ENCODE measurements around the gene KCNK10. TPM values are rescaled to one million over a fixed set of nuclear protein-coding genes. Genes with fewer than 3 reads are reported as not detected.

Gene KCNK10
- total RNA-seq, 4 donors from 2014 or later, result not detected

GRCh38 chr14:88146881-88147649, 176.0 kb downstream of the KCNK10 start:
- TF ChIP-seq, protein P1, sequence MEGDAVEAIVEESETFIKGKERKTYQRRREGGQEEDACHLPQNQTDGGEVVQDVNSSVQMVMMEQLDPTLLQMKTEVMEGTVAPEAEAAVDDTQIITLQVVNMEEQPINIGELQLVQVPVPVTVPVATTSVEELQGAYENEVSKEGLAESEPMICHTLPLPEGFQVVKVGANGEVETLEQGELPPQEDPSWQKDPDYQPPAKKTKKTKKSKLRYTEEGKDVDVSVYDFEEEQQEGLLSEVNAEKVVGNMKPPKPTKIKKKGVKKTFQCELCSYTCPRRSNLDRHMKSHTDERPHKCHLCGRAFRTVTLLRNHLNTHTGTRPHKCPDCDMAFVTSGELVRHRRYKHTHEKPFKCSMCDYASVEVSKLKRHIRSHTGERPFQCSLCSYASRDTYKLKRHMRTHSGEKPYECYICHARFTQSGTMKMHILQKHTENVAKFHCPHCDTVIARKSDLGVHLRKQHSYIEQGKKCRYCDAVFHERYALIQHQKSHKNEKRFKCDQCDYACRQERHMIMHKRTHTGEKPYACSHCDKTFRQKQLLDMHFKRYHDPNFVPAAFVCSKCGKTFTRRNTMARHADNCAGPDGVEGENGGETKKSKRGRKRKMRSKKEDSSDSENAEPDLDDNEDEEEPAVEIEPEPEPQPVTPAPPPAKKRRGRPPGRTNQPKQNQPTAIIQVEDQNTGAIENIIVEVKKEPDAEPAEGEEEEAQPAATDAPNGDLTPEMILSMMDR (IDR thresholded peaks at IDR 0.05; ENCODE audit: low read depth), result no peak

DNA sequence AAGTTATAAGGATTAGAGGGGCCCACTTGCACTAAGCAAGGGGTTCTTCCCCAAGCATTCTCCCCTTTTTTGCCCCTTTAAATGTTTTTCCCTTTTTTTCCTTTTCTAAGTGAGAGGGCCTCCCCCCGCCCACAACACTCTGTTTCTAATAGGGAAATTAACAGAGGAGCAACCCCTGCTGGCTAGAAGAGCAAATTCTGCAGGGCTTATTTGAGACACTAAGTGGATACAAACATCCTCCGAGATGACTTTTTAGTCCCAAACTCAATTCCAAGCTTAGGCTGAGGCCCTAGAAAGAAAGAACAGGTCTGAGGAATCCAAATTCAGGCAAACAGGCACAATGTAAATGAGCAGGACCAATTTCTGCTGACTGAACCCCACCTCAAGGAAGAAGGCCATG, 179.3 kb downstream of the KCNK10 start:
- TF ChIP-seq, protein P1 (IDR thresholded peaks at IDR 0.05; ENCODE audit: low read depth), result no peak

DNA sequence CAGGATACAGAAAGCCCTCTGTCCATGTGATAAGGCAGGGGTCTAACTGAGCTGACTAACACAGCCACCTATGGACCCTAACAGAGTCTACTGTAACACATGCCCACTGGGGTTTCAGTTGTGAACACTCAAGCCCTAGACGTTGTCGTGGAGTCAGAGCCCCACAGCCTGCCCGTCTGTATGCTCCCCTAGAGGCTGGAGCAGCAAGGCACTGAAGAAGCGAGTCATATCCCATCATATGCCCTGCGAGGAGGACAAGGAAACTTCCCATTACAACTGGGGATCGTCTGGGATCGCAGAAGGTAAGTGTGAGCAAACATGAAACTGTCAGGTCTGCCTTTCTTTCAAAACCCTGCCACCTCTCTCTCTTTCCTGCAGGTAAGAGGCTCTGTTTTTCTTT, 180.1 kb downstream of the KCNK10 start:
- TF ChIP-seq, protein P1 (IDR thresholded peaks at IDR 0.05; ENCODE audit: low read depth), result no peak

DNA sequence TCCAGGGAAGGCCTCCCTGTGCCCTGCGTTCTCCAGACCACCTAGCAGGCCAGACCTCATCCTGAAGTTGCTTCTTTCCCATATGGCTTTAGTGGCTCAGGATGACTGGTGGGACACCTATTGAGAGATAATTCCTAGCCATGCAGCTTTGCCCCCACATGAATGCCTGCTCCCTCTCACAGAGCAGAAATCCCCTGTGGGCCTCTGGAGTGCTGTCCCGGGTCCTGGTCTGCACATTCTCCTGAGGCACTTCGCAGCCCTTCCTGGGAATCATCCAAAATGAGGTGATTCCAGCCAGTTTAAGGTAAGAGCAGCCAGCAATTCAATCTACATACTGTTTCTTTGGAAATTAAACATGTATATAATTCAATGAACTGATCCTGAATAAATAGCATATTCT, 182.2 kb downstream of the KCNK10 start:
- TF ChIP-seq, protein P1 (IDR thresholded peaks at IDR 0.05; ENCODE audit: low read depth), result no peak

DNA sequence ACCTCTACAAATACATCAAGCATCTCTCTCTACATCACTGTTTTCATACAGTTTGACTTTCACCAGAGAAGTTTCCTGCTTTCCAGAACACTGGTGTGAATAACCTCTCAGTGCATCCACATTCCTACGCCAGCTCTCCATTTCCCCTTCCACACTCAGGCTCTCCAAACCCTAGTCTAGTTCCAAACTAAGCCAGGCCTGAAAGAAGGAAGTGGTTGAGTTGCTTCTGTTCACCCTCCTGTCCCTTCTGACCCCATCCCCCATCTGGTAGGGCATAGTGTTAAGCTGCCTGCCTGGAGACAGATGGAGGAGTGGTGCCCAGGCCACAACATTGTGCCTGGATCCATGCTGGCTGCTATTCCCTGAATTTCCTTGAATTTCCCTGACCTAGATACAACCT, 185.7 kb downstream of the KCNK10 start:
- TF ChIP-seq, protein P1 (IDR thresholded peaks at IDR 0.05; ENCODE audit: low read depth), result no peak

Other genes with a start within 250 kb of the KCNK10 start
- gene SPATA7, start 62.4 kb upstream of the KCNK10 start, total RNA-seq, result 10 to 100 TPM; 16.3 to 27.2 (median 19.8) TPM
- gene PTPN21, start 231.7 kb upstream of the KCNK10 start, total RNA-seq, result 10 to 100 TPM; 12.6 to 24.3 (median 20.7) TPM
- gene ZC3H14, start 239.8 kb upstream of the KCNK10 start, total RNA-seq, result 10 to 100 TPM; 57.3 to 95.2 (median 64.7) TPM

Measured in subcutaneous adipose tissue (tissue), 4 donors.